ENCODE data around the gene RPL39.
"Not testable (repeated sequence)": the region's sequence is repeated elsewhere in the genome, so short reads cannot be mapped to it uniquely, and the experiment has no call there.

Gene RPL39

DNA sequence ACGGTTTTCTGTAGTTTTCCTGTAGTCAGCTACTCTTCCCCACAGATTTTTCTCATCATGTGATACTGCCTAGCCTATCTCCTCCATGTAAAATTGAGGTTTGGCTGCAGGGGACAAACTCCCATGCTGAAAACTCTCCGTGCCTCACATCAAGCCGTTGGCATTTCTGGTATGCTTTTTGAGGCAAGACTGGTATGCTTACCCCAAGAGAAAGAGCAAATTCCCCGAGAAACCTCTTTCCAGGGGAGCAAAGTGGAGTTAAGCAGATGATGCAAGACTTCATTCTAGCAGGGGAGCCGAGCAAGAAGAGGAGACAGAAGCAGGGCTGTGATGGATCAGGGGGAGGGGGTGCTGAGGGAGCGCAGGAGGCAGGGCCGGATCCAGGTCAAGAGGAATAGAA lies 28.2 kb downstream of the RPL39 start:
- DNase-seq (ENCODE audit: low read depth in 2 of 2) = no peak

DNA sequence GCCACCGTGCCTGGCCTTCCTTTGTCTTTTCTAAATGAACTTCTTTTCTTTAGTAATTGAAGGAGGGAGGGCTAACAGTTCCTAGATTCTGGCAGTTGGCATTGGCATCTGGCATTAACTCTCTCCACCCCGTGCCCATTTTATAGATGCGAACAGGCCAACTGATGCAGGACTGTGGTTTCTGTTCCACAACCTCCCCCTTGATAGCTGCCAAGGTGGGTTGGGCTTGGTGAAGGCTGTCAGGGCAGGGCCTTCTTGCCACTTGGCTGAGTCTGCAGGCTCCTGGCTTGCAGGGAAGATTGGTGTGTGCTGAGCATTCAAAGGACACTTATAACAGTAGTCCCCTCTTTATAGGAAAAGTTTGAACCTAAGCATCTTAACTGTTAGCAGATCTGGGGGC lies 28.7 kb downstream of the RPL39 start:
- DNase-seq (ENCODE audit: low read depth in 2 of 2) = no peak

DNA sequence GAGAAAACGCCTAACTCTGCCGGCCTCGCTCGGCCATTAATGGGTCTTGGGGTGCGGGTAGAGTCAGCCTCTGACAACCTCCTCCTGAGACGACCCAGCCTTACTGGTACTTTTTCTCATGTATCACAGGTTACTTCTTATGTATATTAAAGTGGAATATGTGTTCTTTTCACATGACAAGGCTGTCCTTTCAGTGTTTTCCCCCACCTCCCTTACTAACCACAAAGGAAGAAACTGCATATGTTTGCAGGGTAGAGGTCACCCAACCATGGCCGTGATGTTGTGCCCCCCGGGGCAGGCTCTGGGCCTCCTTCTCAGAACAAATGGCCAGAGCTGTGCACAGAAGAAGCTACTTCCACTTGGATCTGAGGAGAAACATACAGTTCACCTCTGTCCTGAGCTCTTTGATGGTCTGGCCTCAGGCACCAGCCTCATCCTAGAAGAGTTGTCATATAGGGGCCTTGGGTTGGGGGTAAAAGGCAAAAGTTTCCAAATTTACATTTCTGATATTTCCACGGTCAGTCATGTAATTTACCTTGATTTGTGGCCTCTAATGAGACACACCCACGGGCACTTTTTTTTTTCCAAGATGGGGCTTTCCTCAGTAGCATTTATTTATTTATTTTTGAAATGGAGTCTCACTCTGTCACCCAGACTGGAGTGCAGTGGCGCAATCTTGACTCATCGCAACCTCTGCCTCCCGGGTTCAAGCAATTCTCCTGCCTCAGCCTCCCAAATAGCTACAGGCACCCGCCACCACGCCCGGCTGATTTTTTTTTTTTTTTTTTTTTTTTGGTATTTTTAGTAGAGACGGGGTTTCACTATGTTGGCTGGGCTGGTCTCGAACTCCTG lies 31.2 kb downstream of the RPL39 start:
- no peak for DNase-seq (ENCODE audit: low read depth in 2 of 2)

DNA sequence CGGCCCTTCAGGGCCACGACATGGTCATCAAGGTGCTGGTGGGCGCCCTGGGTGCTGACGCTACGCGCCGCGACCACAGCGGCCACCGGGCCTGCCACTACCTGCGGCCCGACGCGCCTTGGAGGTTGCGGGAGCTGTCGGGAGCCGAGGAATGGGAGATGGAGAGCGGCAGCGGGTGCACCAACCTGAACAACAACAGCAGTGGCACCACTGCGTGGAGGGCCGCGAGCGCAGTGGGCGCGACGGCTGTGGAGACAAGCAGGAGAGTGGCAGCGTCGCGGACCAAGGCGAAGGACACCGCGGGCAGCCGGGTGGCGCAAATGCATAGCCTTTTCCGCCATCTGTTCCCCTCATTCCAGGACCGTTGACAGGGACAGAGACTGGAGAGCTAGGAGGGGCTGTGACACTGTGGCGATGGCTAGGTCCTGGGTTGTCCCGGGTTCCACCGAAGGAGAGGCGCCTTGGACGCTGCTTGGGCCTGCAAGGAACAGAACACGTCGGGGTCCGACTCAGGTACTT lies 32.1 kb downstream of the RPL39 start:
- no peak for DNase-seq (ENCODE audit: low read depth in 2 of 2)

DNA sequence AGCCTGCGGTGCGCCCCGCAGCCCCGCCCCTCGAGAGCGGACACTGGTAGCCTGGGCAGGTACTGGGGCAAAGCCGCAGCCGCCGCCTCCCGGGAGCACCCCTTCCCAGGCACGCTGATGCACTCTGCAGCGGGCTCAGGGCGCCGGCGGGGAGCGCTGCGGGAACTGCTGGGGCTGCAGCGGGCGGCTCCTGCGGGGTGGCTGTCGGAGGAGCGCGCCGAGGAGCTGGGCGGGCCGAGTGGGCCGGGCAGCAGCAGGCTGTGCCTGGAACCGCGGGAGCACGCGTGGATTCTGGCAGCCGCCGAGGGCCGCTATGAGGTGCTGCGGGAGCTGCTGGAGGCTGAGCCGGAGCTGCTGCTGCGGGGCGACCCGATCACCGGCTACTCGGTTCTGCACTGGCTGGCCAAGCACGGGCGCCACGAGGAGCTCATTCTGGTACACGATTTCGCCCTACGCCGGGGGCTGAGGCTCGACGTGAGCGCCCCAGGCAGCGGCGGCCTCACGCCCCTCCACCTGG lies 32.6 kb downstream of the RPL39 start:
- DNase-seq (ENCODE audit: low read depth in 2 of 2) = no peak

DNA sequence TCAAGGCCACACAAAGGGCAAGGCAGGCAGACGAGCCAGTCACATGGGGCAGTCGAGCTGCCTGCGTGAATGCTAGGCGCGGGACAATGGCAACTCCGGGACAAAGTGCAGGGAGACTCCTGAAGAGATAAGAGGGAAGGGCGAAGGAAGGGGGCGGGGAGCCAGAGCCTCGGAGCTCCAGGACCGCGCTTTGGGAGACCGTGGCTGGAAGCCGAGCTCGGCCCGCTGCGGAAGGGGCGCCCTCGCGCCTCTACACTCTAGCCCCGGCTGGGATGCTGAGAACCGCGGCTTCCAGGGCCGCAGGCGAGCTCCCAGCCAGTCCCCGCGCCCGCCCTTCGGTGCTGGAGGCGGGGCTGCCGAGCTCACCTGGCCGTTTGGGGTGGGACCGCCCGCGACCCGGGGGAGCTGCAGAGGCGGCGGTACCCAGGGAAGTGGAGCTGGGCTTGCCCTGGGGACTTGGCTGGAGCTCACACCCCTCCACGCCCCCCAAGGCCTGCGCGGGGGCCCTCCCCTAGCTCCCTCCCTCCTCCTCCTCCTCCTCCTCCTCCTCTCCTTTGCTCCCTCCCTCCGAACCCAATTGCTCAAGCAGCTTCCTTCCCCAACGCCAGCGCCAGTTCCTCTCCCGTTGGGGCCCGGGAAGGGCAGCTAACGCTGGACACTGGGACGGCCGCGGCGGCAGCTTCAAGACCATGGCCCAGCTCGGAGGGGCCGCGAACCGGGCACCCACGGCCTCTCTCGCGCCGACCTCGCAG lies 33.3 kb downstream of the RPL39 start, which contains the start of gene SOWAHD:
Gene SOWAHD, plus strand, starts transcription at position 610 of the 752 bp plus-strand sequence. Its CDS starts 80 bp downstream, at position 690.
- DNase-seq (ENCODE audit: low read depth in 2 of 2) = no peak

DNA sequence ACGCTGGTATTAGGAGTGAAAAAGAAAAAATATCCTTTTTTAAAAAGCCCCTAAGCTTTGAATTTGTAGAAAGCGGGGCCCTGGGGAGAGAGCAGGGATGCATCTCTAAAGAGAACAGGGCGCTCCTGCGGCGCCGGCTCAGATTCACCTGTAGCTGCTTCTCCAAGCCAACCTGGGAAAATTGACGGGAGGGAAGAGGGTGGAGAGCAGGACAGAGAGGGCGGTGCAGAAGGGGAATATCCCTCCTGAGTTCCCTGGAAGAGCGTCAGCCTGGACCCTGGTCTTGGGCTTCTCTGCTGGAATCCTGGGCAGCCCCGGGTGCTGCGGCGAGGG lies 33.8 kb downstream of the RPL39 start:
- no peak for DNase-seq (ENCODE audit: low read depth in 2 of 2)

DNA sequence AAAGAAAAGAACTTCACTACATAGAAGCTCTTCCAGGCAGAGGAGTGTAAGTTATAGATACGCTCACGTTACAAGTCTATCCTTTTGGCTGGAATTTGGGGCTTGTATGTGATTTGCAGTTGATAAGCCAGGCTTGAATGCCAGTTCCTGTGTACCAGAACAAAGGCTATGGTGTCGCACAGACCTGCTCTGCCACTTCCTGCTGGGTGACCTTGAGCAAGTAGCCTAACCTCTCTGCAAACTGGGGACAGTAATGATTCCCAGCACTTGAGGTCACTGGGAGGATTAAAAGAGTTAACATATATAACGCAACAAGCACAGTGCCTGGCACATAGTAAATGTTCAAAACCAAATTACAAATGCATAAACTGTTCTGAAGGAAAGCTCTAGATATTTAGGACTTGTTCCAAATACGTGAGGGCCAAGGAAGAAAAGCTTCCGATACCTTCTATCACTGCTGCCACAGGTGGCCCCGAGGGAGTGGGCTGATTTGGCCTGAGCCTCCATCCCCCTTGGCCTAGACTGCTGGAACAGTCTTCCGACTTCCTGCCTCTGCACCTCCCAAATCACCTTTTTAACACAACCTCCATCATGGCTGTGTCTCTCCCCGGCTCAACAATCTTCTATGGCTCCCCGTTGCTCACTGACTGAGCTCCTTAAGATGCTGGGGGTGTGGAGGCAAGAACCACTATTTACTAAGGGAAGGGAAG lies 34.3 kb downstream of the RPL39 start:
- no peak for DNase-seq (ENCODE audit: low read depth in 2 of 2)

DNA sequence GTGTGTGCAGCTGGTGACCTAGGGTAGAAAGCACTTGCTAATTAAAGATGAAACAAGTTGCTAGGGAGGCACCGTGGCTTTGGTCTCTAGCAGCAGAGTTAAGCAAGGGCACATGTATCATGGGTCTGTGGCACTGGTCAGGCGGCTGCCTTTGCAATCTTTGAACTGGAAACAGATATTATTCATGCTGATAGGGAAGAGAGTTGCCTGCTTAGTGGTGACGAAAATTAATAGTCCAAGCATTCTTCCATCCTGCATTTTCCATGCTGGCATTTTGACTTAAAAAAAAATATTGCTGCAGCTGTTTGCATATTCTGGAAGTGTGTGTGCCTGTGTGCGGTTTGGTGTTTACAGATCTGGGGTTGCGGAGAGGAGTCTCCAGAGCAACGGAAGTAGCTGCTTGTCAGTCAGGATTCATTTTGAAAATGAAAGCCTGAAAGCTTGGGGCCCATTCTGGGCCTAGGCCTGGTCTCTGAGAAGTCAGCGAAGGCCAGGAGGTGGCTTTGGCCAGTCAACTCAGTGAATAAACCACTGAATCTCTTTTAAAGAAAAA lies 35.4 kb downstream of the RPL39 start:
- no peak for DNase-seq (ENCODE audit: low read depth in 2 of 2)

DNA sequence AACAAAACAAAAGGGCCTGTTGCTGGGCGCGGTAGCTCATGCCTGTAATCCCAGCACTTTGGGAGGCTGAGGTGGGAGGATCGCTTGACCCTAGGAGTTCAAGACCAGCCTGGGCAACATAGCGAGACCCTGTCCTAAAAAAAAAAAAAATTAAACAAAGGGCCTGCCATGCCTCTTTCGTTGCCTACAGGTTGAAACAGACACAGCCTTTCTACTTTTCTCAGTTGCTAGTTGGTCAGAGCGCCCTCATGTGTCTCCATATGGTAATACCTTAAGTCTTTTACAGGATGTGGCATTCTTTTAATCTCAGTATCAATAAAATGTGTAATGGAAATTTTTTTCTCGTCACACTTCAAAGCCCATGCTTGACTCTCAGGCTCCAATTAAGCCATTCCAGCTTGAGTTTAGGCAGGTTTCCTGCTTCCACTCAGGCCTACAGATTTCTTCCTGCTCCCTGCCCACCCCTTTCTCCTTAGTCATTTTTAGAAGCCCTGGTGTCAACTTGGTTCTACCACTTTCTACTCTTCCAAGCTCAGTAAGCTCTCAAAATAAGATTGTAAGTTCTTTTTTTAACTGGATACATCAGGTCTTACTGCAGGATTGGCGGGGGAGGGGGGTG lies 37.7 kb downstream of the RPL39 start:
- DNase-seq (ENCODE audit: low read depth in 2 of 2) = no peak

DNA sequence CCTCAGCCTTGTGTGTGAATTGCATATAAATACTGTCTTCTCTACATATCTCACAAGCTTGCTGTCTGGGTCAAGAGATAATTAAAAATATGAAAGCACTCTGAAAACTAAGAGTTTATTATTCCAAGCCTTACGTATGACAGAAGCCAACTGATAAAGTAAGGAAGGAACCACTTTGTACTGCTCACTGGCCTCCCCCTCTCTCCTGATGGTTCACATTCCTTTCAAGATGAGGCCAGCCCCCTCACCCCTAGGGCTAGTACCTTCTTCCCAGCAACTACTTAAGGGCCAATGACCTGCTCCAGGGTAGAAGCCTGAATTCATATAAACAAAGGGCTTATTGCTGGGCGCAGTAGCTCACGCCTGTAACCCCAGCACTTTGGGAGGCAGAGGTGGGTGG lies 38.4 kb downstream of the RPL39 start:
- DNase-seq (ENCODE audit: low read depth in 2 of 2) = no peak

DNA sequence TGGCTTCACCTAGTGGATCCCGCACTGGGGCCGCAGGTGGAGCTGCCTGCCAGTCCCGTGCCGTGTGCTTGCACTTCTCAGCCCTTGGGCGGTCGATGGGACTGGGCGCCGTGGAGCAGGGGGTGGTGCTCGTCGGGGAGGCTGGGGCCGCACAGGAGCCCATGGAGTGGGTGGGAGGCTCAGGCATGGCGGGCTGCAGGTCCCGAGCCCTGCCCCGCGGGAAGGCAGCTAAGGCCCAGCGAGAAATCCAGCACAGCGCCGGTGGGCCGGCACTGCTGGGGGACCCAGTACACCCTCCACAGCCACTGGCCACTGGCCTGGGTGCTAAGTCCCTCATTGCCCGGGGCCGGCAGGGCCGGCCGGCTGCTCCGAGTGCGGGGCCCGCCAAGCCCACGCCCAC lies 40.7 kb downstream of the RPL39 start:
- not testable (repeated sequence) for DNase-seq (ENCODE audit: low read depth in 2 of 2)

DNA sequence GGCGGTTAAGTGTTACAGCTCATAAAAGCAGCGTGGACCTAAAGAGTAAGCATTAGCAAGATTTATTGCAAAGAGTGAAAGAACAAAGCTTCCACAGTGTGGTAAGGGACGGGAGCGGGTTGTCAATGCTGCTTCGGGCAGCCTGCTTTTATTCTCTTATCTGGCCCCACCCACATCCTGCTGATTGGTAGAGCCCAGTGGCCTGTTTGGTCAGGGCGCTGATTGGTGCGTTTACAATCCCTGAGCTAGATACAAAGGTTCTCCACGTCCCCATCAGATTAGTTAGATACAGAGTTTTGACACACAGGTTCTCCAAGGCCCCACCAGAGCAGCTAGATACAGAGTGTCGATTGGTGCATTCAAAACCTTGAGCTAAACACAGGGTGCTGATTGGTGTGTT lies 41.3 kb downstream of the RPL39 start:
- not testable (repeated sequence) for DNase-seq (ENCODE audit: low read depth in 2 of 2)

DNA sequence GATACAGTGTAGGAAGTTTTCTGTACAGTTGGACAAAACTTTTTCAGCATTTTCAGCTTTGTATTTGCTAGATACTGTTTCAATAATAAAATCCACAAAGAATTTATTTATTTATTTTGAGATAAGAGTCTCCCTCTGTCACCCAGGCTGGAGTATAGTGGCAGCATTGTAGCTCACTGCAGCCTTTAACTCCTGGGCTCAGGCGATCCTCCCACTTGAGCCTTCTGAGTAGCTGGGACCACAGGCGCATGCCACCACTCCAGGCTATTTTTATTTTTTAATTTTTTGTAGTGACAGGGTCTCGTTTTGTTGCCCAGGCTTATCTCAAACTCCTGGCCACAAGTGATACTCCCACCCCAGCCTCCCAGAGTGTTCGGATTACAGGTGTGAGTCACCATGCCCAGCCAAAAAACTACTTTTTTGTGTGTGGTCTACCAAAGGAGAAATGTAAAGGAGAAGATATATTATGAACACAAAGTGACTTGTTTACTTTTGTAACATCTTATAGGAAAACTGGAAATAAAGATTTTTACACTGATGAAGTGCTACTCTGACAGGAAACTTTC lies 46.1 kb downstream of the RPL39 start:
- no peak for DNase-seq (ENCODE audit: low read depth in 2 of 2)

DNA sequence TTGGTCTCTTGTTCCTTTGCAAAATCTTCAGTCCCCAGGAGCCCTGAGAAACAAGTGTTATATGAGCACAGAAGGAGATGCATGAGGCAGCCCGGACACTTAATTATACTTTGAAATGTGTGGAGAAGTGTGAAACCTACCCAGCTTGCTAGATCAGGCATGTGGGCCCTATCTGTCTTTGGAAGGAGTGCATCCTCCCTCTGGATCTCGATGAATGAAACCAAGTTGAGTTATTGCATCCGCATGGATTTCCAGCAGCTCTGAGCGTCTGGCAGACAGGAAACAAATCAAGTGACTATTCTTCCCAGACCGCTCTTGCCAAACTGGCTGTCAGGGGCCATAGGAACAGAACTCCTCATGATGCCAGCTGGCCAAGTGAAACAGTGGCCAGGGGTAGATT lies 52.7 kb downstream of the RPL39 start:
- DNase-seq (ENCODE audit: low read depth in 2 of 2) = no peak
